HG02642 (cell line): ENCODE measurements around the gene INO80.
"Not testable (repeated sequence)": the region's sequence is repeated elsewhere in the genome, so short reads cannot be mapped to it uniquely, and the experiment has no call there.

ENCODE experiments used
- ATAC-seq: cut with Tn5 transposase; IDR thresholded peaks from one replicate; pipeline ENCODE4 v1.9.1; 2021; ENCODE audit warnings: mild to moderate bottlenecking; ENCODE audit not compliant: unreplicated experiment, poor library complexity

The INO80 gene

DNA sequence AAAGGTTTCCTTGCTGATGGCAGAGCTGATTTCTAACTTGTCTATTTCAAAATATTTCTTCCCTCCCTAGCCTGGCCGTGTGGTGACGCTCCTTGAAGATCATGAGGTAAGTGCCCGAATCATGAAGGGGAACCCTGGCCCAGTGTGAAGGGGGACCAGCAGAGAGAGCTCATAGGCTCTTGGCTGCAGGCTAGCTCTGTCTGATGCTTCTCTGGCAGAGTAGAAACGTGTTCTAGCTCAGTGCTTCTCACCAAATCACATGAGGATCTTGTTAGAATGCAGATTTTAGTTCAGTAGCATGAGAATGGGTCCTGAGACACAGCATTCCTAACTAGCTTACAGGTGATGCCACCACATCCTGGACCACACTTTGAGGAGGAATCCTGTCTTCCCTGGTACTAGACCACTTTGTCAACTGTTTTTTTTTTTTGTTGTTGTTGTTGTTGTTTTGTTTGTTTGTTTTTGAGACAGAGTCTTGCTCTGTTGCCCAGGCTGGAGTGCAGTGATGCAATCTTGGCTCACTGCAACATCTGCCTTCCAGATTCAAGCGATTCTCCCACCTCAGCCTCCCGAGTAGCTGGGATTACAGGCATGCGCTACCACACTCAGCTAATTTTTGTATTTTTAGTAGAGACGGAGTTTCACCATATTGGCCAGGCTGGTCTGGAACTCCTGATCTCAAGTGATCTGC is 161.8 kb downstream of the INO80 start:
- ATAC-seq = not testable (repeated sequence)

DNA sequence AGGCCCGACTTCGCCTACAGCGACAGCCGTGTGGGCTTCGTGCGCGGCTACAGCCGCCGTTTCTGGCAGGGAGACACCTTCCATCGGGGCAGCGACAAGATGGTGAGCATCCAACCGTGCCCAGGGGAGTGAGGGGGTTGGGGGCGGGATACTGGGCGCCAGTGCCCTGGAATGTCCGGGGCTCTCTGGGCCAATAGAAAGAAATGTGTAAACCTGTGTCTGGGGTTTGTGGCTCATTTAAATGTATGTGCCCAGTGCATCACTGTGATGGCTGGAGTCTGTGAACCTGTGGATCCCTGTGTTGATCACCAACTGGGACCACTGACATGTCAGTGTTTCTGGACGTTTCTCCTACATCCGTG is 162.4 kb downstream of the INO80 start:
- ATAC-seq = no peak

DNA sequence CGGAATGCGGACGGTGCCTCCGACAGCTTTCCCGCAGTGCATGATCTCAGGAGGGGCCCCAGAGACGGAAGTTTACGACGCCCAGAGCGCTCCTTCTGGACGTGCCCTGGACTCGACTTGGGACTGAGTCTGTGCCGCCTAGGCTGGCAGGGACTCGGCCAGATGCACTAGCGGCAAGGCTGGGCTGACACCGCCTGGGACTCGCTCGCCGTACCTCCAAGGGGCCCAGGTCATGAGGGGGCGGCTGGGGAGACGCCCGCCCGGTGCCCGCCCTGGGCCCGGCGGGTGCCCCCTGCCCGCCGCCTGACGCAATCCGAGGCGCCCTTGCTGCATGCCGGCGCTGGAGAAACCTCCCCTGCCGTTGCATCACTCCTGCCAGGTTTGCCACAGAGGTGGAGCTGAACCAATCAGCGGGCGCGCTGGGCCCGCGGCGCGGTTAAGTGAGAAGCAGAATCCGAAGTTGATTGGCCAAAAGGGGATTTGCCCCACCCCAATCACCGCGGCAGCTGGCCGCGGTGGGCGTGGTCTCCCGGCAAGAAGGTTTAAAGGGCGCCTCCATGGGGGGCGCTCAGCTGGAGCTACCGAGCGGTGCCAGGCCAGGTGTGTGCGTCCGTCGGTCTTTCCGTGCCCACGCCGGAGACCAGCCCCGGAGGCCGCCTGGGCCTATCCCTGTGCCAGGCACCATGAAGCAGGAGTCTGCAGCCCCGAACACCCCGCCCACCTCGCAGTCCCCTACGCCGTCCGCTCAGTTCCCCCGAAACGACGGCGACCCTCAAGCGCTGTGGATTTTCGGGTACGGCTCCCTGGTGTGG is 163.0 kb downstream of the INO80 start, which contains the start of gene CHAC1:
Gene CHAC1 (plus strand): TSS at position 571 of the 812 bp plus-strand sequence. CDS start 113 bp downstream, at position 684.
- peak; percentile 94 for ATAC-seq

DNA sequence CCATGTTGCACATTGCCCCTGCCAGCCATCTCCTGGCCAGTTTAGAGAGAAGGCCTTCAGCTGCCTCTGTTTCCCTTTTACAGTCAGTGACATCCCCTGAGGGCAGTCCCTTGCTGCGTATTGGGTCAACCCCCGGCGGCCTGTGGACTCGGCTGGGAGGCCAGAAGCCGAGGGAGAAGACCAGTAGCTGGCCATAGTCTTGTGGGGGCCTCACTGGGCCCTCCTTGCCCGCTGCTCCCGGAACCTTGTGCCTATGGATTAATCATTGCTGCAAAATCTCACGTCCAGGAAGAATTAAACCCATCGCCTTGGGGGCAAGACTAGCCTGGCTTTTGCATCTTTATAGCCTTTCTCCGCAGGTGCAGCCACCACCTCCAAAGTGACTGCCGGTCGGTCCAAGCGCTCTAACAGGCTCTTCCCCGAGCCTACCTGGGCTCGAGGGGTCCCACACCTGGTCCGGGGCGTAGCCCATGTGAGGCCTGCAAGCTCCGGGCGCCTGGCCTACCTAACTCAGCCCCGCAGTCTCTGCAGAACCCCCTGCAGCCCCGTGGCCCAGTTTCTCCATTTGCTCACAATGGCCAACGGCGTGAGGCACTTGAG is 163.7 kb downstream of the INO80 start:
- no peak for ATAC-seq

DNA sequence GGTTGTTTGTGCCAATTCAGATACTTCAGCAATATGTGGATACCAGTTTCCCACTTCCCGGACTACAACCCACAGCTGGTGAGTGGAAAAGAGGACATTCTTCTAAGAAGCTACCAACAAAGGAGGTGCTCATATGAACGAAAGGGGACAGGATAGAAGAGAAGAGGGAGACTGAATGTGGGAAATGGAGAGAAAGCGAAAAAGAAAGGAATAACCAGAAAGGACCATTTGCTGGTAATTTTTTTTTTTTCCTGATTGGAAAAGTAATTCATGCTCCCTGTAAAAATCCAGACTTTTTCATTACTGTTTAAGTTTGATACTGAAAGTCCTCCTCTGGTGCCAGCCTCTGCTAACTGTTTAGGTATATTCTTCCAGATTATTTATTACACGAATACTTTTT is 164.3 kb downstream of the INO80 start:
- ATAC-seq = no peak

DNA sequence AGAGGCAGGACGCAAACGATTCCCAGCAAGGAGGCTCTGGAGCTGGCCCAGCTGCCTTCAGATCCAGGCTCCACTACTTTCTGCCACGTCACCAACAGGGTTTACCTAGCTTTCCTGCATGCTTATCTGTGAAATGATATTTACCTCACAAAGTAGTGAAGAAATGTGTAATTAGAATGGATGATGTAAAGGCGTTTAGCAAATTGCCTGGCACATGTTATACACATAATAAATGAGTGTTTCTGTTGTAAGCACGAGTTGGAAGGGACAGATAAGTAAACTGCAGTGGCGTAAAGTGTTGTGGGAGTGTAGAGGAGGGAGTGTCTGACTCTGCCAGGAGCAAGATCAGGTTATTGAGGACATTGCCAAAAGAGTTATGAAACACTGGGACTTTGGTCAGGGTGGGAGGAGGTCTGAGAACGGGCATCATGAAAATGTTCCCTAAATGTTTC is 166.3 kb downstream of the INO80 start:
- ATAC-seq = no peak

DNA sequence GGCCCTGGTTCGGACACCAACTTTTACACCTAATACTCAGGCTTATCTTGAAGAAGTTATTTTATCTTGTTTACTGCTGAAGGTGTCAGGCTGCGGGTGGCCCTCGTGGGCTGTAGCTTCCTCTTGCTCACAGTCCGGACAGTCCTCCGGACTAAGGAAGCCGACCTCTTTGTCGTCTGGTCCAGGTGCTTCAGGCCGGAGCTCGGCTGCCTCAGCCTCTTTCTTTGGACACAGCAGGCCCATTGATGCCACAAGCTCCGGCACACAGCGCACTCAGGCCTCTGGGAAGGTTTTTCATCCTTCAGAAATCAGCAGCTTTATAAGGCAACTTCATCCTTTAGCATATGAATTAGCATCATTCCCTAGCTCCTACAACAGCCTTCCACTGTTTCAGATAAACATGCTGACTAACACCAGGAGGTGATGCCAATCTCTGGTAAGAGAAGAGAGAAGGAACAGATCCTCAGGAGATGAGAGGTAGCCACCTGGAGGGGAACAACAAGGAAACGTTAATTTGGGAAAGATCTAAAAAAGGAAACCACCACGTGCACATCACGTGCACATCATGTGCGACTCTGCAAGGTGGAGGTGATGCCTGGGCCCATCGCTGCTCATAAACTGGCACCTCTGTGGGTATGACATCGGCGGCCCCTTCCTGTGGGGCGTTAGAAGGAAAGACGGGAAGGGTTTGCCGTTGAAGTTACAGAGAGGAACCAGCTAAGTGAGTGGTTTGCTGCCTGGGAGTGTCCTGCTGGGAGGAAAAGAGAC is 167.2 kb downstream of the INO80 start:
- ATAC-seq = no peak

DNA sequence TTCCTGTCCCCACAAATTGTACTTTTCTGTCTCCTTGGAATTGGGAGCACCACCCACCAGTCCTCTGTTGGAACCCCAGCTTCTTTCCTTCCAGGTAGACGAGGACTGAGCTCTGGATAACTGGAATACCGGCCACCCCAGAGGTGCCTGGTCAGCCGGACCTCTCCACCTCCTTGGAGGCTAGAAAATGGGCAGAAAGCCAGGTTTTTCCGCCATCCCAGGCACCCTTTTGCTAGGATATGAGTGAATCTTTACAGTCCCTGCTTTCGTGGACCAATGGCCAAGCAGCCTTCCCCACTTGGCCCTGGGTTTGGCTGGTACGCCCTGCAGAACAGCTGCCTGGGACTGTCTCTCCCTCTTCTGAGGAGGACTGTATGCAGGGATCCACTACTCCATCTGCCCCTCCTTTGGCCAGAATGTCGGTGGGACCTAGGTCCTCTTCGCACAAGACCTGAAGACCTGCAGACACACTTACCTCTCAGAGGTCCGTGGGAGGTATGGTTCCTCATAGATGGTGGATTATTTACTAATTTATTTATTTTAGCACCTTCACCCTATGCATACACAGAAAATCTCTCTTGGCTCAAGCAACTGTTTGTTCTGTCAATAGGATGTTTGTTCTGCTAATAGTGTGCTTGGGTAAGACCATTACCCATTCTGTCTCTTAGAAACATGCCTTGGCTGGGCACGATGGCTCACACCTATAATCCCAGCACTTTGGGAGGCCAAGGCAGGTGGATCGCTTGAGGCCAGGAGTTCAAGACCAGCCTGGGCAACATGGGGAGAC is 171.4 kb downstream of the INO80 start:
- ATAC-seq = no peak

DNA sequence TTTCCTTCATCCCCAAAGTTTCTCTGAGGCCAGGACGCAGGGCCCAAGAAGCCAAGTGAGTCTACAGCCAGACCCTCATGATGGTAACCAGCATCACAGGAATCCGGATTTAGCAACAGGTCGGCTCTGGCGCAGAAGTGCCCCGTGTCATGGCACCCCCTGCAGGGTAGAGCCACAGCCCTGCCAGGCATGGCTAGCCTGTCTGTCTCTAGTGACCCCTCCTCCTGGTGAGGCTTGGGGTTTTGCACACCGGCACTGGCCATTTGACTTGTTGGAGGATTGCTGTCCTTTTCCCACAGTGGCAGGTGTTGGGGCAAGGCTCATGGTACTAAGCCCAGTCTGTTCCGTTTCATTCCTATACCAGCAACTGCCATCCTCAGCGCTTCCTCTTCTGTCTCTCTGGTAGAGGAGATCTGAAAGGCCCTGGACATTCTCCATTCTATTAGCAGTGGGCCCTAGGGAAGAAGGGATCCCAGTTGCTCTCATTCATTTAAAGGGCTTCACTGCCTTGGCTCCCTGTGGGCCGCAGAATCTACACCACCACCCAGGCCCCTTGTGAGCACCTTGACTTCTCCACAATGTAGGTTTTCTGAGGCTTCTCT is 172.2 kb downstream of the INO80 start:
- no peak for ATAC-seq

DNA sequence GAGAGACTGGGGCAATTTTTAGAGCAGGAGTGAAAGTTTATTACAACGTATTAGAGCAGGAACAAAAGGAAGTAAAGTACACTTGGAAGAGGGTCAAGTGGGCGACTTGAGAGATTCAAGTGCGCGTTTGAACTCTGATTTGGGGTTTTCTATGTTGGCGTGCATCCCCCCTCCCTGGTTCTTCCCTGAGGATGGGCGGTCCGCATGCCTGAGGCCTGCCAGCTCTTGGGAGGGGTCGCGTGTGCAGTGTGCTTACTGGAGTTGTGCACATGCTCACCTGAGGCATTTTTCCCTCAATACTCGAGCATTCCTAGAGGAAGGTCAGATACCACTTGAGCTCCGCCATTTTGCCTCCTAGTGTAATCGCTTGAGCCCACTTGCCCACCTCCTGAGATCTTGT is 173.2 kb downstream of the INO80 start:
- no peak for ATAC-seq

DNA sequence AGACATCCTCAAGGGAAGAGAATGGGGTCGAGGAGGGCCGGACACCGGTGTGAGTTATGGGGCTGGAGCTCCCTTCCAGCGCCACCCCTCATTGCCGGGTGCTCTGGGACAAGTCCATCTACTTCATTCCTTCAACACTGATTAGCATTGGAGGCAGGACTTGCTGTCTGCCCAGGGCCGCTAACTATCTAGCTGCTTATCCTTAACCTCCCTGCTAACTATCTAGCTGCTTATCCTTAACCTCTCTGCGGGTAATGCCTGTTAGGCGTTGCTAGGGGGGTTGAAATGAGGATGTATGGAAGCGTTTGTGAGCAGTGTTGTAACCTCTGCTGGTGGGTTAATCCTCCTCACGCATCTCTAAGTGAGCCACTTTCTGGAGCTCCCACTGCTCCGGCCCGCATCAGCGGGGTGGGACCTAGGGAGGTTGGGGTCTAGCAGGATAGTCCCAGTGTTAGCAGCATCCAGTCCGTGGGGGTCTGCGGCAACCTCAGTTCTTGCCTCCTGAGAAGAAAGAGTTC is 173.7 kb downstream of the INO80 start:
- ATAC-seq = peak; percentile 6

DNA sequence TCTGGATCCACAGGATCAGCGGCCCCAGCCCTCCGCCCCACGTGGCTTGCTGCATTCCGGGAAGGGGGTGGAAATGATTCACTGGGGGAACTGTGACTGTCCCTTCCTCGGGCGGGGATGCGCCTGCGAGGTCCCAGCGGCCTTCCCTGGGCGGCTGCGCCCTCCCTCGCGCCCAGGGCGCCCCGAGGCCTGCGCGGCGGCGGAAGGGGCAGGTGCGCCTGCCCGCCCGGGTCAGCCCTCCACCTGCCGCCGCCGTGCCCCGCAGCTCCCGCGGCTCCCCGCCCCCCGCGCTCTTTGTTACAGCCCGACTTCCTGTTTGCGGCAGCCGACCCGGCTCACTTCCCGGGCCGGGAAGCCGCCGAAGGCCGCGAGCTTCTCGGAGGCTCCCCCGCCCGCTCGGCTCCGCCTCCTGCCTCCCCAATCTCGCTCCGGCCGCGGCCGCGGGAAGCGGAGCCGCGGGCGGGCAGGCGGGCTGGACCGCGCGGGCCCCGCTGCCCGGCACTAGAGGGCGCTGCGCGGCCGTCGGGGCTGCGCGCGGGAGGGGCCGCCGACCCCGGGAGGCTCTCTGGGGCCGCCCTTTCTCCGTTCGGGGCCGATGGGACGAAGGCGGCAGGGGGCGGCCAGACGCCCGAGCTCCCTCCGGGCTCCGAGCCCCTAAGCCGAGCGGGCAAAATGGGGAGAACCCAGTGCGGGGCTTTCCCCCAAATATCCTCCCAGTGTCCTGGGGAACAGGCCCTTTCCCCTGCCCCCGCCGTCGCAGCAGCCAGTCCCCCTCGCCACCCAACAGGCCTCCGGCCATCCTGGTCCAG is 174.3 kb downstream of the INO80 start:
- peak; percentile 79 for ATAC-seq

DNA sequence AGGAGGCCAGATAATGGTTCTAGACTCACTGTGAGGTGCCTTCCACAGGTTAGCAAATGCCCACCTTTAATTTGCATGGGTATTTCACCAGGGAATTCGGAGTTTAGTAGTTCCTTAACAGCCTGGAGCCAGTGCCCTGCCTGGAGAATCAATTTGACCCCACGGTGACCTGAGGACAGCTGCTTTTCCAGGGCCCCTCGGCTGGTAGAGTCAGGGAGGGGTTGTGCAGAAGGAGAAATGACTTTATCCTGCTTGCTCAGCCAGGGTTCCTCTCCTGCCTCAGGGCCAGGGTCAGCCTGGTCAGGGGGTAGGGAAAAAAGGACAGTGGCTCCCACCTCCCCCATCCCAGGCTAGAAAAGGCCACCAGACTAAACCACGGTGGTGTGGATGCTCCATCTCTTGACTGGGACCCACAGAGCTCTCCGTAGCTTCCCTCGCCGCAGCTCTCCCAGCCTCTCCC is 175.0 kb downstream of the INO80 start:
- ATAC-seq = no peak

DNA sequence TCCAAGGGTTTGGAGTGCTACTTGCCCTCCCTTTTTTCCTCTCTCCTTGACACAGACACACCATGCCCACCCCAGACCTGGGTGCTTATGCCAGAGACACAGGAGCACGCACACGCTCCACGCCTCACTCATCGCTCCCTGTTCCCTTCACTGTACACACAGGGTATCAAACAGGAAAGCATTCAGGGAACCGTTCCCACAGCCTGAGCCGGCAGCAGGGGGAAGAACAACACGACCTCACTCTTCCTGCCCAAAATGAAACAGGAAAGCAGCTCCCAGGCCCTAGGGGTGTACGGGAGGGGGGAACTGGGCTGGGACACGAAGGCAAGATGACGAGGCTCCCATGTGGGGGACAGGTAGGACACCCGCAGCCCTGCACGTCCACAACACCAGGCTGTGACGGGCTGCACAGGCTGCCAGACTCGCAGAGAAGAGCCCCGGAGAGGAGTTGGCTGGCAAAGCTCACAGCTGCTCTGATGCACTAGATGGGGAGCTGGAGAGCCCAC is 175.7 kb downstream of the INO80 start:
- no peak for ATAC-seq

DNA sequence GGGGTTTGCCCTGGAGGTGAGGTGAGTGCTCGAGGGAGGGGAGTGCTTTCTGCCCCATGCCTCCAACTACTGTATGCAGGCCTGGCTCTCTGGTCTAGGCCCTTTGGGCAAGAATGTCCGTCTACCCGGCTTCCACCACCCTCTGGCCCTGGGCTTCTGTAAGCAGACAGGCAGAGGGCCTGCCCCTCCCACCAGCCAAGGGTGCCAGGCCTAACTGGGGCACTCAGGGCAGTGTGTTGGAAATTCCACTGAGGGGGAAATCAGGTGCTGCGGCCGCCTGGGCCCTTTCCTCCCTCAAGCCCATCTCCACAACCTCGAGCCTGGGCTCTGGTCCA is 177.6 kb downstream of the INO80 start:
- no peak for ATAC-seq

DNA sequence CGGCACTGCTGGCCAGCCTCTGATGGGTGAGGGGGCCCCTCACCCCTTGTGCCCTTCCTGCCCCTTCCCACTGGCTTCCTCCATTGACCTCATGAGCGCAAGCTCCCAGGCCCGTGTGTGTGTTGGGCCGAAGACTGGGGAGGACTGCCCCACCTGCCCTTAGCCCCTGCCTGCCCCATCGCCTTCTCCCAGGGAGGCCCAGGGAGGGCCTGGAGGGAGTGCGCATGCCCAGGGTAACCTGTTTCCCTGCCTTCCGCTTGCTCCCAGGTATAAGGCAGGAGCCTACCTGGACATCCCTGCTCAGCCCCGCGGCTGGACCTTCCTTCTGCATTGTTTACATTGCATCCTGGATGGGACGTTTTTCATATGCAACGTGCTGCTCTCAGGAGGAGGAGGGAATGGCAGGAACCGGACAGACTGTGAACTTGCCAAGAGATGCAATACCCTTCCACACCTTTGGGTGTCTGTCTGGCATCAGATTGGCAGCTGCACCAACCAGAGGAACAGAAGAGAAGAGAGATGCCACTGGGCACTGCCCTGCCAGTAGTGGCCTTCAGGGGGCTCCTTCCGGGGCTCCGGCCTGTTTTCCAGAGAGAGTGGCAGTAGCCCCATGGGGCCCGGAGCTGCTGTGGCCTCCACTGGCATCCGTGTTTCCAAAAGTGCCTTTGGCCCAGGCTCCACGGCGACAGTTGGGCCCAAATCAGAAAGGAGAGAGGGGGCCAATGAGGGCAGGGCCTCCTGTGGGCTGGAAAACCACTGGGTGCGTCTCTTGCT is 178.1 kb downstream of the INO80 start:
- no peak for ATAC-seq
